T follicular helper cell (primary cell): ENCODE data around the gene DYNAP.

Experiments
- DNase-seq: peaks from one replicate; pipeline ENCODE4 v3.0.0-alpha.2; 2020; ENCODE audit warnings: low read depth
- total RNA-seq, 2 experiments: gene quantifications; one replicate each; lab custom pipeline; 2026; lab: John Stamatoyannopoulos, UW

Gene DYNAP
- 0 reads per million in 2 experiments for total RNA-seq

- DNase-seq = no peak
These were observed at the start of gene DYNAP for GRCh38 chr18:54590945-54591344. Gene DYNAP, plus strand, starts transcription at chr18:54591245. Its CDS starts 38 bp downstream, at chr18:54591283.

GRCh38 chr18:54551590-54551989, 39.5 kb upstream of the DYNAP start:
- DNase-seq = no peak

GRCh38 chr18:54555286-54555685, 35.8 kb upstream of the DYNAP start:
- no peak for DNase-seq

GRCh38 chr18:54555996-54556395, 35.0 kb upstream of the DYNAP start:
- no peak for DNase-seq

- DNase-seq = no peak
These were observed 33.1 kb upstream of the DYNAP start for GRCh38 chr18:54557958-54558357.

- DNase-seq = no peak
These were observed 32.1 kb upstream of the DYNAP start for GRCh38 chr18:54558609-54559585.

- DNase-seq = no peak
These were observed 29.3 kb upstream of the DYNAP start for GRCh38 chr18:54561706-54562267.

- DNase-seq = no peak
These were observed 10.8 kb upstream of the DYNAP start for GRCh38 chr18:54580202-54580729.

- no peak for DNase-seq
These were observed 7.0 kb upstream of the DYNAP start for GRCh38 chr18:54584065-54584464.

- no peak for DNase-seq
These were observed 5.3 kb upstream of the DYNAP start for GRCh38 chr18:54585743-54586142.

GRCh38 chr18:54604211-54604610, 13.2 kb downstream of the DYNAP start:
- no peak for DNase-seq

- no peak for DNase-seq
These were observed 15.8 kb downstream of the DYNAP start for GRCh38 chr18:54606835-54607212.

- no peak for DNase-seq
These were observed 16.4 kb downstream of the DYNAP start for GRCh38 chr18:54607213-54608027.

GRCh38 chr18:54608028-54608642, 17.1 kb downstream of the DYNAP start:
- no peak for DNase-seq

- no peak for DNase-seq
These were observed 20.8 kb downstream of the DYNAP start for GRCh38 chr18:54611816-54612215.

- DNase-seq = no peak
These were observed 21.2 kb downstream of the DYNAP start for GRCh38 chr18:54612237-54612636.

GRCh38 chr18:54613174-54613573, 22.1 kb downstream of the DYNAP start:
- DNase-seq = no peak

GRCh38 chr18:54616220-54616848, 25.3 kb downstream of the DYNAP start:
- no peak for DNase-seq

GRCh38 chr18:54622084-54622483, 31.0 kb downstream of the DYNAP start:
- DNase-seq = no peak

- DNase-seq = no peak
These were observed 35.7 kb downstream of the DYNAP start for GRCh38 chr18:54626779-54627178.

GRCh38 chr18:54630963-54631362, 39.9 kb downstream of the DYNAP start:
- DNase-seq = no peak
